ENCODE measurements around the gene FREM2.

Gene FREM2

GRCh38 chr13:38849315-38849714 is 162.4 kb downstream of the FREM2 start:
- DNase-seq, result no peak

- DNase-seq, result no peak
Measured at GRCh38 chr13:38850868-38851626, 164.2 kb downstream of the FREM2 start.

GRCh38 chr13:38854226-38854625 is 167.3 kb downstream of the FREM2 start:
- DNase-seq, result no peak

- no peak for DNase-seq
Measured at GRCh38 chr13:38856065-38856464, 169.2 kb downstream of the FREM2 start.

GRCh38 chr13:38862443-38862842 is 175.6 kb downstream of the FREM2 start:
- no peak for DNase-seq

- no peak for DNase-seq
Measured at GRCh38 chr13:38863536-38863935, 176.7 kb downstream of the FREM2 start.

GRCh38 chr13:38866649-38867048 is 179.8 kb downstream of the FREM2 start:
- no peak for DNase-seq

GRCh38 chr13:38868399-38868798 is 181.5 kb downstream of the FREM2 start:
- no peak for DNase-seq

GRCh38 chr13:38868870-38869269 is 182.0 kb downstream of the FREM2 start:
- no peak for DNase-seq

GRCh38 chr13:38871275-38871674 is 184.4 kb downstream of the FREM2 start:
- no peak for DNase-seq

- DNase-seq, result no peak
Measured at GRCh38 chr13:38872693-38873092, 185.8 kb downstream of the FREM2 start.

GRCh38 chr13:38875186-38875875 is 188.5 kb downstream of the FREM2 start:
- DNase-seq, result no peak

- DNase-seq, result no peak
Measured at GRCh38 chr13:38879278-38879677, 192.4 kb downstream of the FREM2 start.

GRCh38 chr13:38879786-38880185 is 192.9 kb downstream of the FREM2 start:
- DNase-seq, result no peak

- no peak for DNase-seq
Measured at GRCh38 chr13:38880397-38880796, 193.5 kb downstream of the FREM2 start.

GRCh38 chr13:38883783-38884182 is 196.9 kb downstream of the FREM2 start:
- no peak for DNase-seq

GRCh38 chr13:38888309-38888708 is 201.4 kb downstream of the FREM2 start:
- DNase-seq, result no peak

- no peak for DNase-seq
Measured at GRCh38 chr13:38895075-38895474, 208.2 kb downstream of the FREM2 start.

GRCh38 chr13:38897521-38897920 is 210.6 kb downstream of the FREM2 start:
- no peak for DNase-seq

- no peak for DNase-seq
Measured at GRCh38 chr13:38898481-38898880, 211.6 kb downstream of the FREM2 start.

- no peak for DNase-seq
Measured at GRCh38 chr13:38899571-38899970, 212.7 kb downstream of the FREM2 start.

GRCh38 chr13:38900188-38900587 is 213.3 kb downstream of the FREM2 start:
- DNase-seq, result no peak

- DNase-seq, result no peak
Measured at GRCh38 chr13:38902551-38902950, 215.7 kb downstream of the FREM2 start.

- DNase-seq, result no peak
Measured at GRCh38 chr13:38905081-38905480, 218.2 kb downstream of the FREM2 start.

GRCh38 chr13:38905861-38906260 is 219.0 kb downstream of the FREM2 start:
- no peak for DNase-seq

Measured in SIG-M5 (cell line).